DOHH2 (cell line): Measurements from ENCODE around the gene HRCT1.

Experiments
- H3F3A ChIP-seq: fragments of 200-600 bp; sonication (generic), shearing (Covaris generic); 2 replicates; pipeline ENCODE4 v1.6.0; 2016; ENCODE audit warnings: antibody characterized with exemption, mild to moderate bottlenecking; ENCODE audit not compliant: control insufficient read depth, insufficient read depth
- H3K27ac ChIP-seq: fragments of 200-600 bp; sonication (generic); 2 replicates; pipeline ENCODE4 v1.5.1; 2014; ENCODE audit warnings: low read depth, mild to moderate bottlenecking, low read length, moderate library complexity
- H3K27me3 ChIP-seq: fragments of 200-600 bp; sonication (generic); 2 replicates; pipeline ENCODE4 v1.6.1; 2014; ENCODE audit warnings: mild to moderate bottlenecking, low read length, mixed read lengths; ENCODE audit not compliant: control insufficient read depth
- H3K36me3 ChIP-seq: fragments of 200-600 bp; sonication (generic); 2 replicates; pipeline ENCODE4 v1.6.1; 2014; ENCODE audit warnings: mild to moderate bottlenecking, low read length, moderate library complexity, mixed read lengths; ENCODE audit not compliant: control insufficient read depth
- H3K4me1 ChIP-seq: fragments of 200-600 bp; sonication (generic); 2 replicates; pipeline ENCODE4 v1.6.1; 2014; ENCODE audit warnings: mild to moderate bottlenecking, low read length, mixed read lengths; ENCODE audit not compliant: control insufficient read depth
- H3K4me2 ChIP-seq: fragments of 200-600 bp; sonication (generic); 2 replicates; pipeline ENCODE4 v1.6.0; 2014; ENCODE audit warnings: mild to moderate bottlenecking, low read length, moderate library complexity
- H3K4me3 ChIP-seq: fragments of 200-600 bp; sonication (generic); 2 replicates; pipeline ENCODE4 v1.5.1; 2014; ENCODE audit warnings: mild to moderate bottlenecking, low read length, mixed read lengths
- H3K79me2 ChIP-seq: fragments of 200-600 bp; sonication (generic); 2 replicates; pipeline ENCODE4 v1.6.1; 2014; ENCODE audit warnings: mild to moderate bottlenecking, low read length, mixed read lengths; ENCODE audit not compliant: control insufficient read depth
- H3K9me2 ChIP-seq: fragments of 200-600 bp; sonication (generic); replicated peaks from 2 replicates; pipeline ENCODE4 v1.6.1; 2014; ENCODE audit warnings: mild to moderate bottlenecking, low read length, mixed read lengths; ENCODE audit not compliant: control insufficient read depth
- H3K9me3 ChIP-seq: fragments of 200-600 bp; sonication (generic); 2 replicates; pipeline ENCODE4 v1.6.1; 2014; ENCODE audit warnings: antibody characterized with exemption, low read length, mixed read lengths; ENCODE audit not compliant: control insufficient read depth, insufficient read depth
- H4K20me1 ChIP-seq: fragments of 200-600 bp; sonication (generic); 2 replicates; pipeline ENCODE4 v1.6.0; 2014; ENCODE audit warnings: low read depth, mild to moderate bottlenecking, antibody characterized with exemption, low read length, moderate library complexity; ENCODE audit not compliant: control insufficient read depth, insufficient read depth
- CTCF ChIP-seq: fragments of 200-600 bp; sonication (generic); IDR thresholded peaks from one replicate; pipeline ENCODE4 v1.5.1; 2014; ENCODE audit warnings: antibody characterized with exemption, mild to moderate bottlenecking, low read depth, low read length; ENCODE audit not compliant: poor library complexity, severe bottlenecking
- EZH2phosphoT487 ChIP-seq: fragments of 200-600 bp; sonication (generic); IDR thresholded peaks from 2 replicates; pipeline ENCODE4 v1.6.1; 2017; ENCODE audit warnings: borderline replicate concordance, mild to moderate bottlenecking, antibody characterized with exemption, low read length, moderate library complexity, mixed read lengths

The HRCT1 gene

GRCh38 chr9:35905912-35906679 is at the start of gene HRCT1:
TSS of gene HRCT1 (plus strand) at chr9:35906202. CDS start at chr9:35906288, 86 bp downstream.
- Histone ChIP-seq H3F3A (no peaks in the 10 kb centered on the region), H3K36me3 (no peaks in the 10 kb centered on the region), H3K27me3 (peaks cover 21% of the 10 kb centered on the region), H3K9me2 (no peaks in the 10 kb centered on the region), H3K4me1 (peaks cover 6% of the 10 kb centered on the region), H3K27ac (no peak within 1 kb of the TSS), H3K4me2 (no peak within 1 kb of the TSS), H3K4me3 (no peak within 1 kb of the TSS), H3K9me3 (no peaks in the 10 kb centered on the region), H3K79me2 (no peaks in the 10 kb centered on the region), H4K20me1 (no peaks in the 10 kb centered on the region)
- TF ChIP-seq EZH2phosphoT487 (no peak), CTCF (no peak)

- H3K79me2 ChIP-seq = no peaks in the 10 kb centered on the region
- H3K4me3 ChIP-seq = no peak overlapping the region
- no peaks in the 10 kb centered on the region for H3K4me1 ChIP-seq
- no peaks in the 10 kb centered on the region for H3K9me3 ChIP-seq
- H3K4me2 ChIP-seq = no peak overlapping the region
- H4K20me1 ChIP-seq = no peaks in the 10 kb centered on the region
- TF ChIP-seq CTCF (no peak), EZH2phosphoT487 (no peak)
- H3K36me3 ChIP-seq = no peaks in the 10 kb centered on the region
- no peak overlapping the region for H3K27ac ChIP-seq
- no peaks in the 10 kb centered on the region for H3F3A ChIP-seq
- H3K9me2 ChIP-seq = no peaks in the 10 kb centered on the region
- peaks cover 9% of the 10 kb centered on the region; the same call in 1 of the 2 replicates for H3K27me3 ChIP-seq
Measured at GRCh38 chr9:35856206-35856605, 49.8 kb upstream of the HRCT1 start.

- Histone ChIP-seq H4K20me1 (no peaks in the 10 kb centered on the region), H3K27me3 (peaks cover 14% of the 10 kb centered on the region)
Measured at GRCh38 chr9:35856882-35857281, 49.1 kb upstream of the HRCT1 start.

More at GRCh38 chr9:35856882-35857281, 49.1 kb upstream of the HRCT1 start:
- H3K36me3 ChIP-seq = no peaks in the 10 kb centered on the region
- H3K27ac ChIP-seq = no peak overlapping the region
- no peak overlapping the region for H3K4me3 ChIP-seq
- H3K4me2 ChIP-seq = no peak overlapping the region
- no peaks in the 10 kb centered on the region for H3K9me3 ChIP-seq
- TF ChIP-seq EZH2phosphoT487 (no peak), CTCF (no peak)
- no peaks in the 10 kb centered on the region for H3K9me2 ChIP-seq
- H3K4me1 ChIP-seq = no peaks in the 10 kb centered on the region
- H3K79me2 ChIP-seq = no peaks in the 10 kb centered on the region
- no peaks in the 10 kb centered on the region for H3F3A ChIP-seq
